ENCODE results near the gene LBH. TPM values are rescaled to one million over a fixed set of nuclear protein-coding genes. Genes with fewer than 3 reads are reported as not detected.

LBH gene
- total RNA-seq, 1 donor from 2014 or later: 74.7 TPM

DNA sequence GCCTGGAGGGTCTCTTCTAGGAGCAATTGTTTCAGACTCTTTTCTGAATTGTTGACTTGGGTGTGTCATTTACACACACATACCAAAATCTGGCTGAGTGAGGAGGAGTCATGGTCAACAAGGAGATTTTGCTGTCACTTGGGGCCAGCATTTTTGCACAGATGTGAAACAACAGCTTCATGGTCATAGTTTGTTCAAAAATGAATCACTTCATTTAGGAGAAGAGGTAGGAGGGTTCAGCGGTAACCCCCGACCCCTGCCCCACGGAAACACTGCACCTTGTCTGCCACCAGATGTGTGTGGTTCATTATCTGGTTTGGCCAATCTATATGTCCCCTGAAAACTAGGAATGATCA is 42.2 kb downstream of the LBH start:
- H3K36me3 Mint-ChIP-seq (ENCODE audit: unreplicated experiment): peaks cover 2% of the 10 kb centered on the region
- no peak for DNase-seq (ENCODE audit: extremely low spot score, unreplicated experiment)
- peak overlapping the region; percentile 94 for H3K27ac Mint-ChIP-seq (ENCODE audit: unreplicated experiment)
- H3K4me3 Mint-ChIP-seq (ENCODE audit: unreplicated experiment): no peak overlapping the region
- TF ChIP-seq, protein P1, sequence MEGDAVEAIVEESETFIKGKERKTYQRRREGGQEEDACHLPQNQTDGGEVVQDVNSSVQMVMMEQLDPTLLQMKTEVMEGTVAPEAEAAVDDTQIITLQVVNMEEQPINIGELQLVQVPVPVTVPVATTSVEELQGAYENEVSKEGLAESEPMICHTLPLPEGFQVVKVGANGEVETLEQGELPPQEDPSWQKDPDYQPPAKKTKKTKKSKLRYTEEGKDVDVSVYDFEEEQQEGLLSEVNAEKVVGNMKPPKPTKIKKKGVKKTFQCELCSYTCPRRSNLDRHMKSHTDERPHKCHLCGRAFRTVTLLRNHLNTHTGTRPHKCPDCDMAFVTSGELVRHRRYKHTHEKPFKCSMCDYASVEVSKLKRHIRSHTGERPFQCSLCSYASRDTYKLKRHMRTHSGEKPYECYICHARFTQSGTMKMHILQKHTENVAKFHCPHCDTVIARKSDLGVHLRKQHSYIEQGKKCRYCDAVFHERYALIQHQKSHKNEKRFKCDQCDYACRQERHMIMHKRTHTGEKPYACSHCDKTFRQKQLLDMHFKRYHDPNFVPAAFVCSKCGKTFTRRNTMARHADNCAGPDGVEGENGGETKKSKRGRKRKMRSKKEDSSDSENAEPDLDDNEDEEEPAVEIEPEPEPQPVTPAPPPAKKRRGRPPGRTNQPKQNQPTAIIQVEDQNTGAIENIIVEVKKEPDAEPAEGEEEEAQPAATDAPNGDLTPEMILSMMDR (IDR thresholded peaks at IDR 0.05): no peak
- peaks cover 38% of the 10 kb centered on the region for H3K4me1 Mint-ChIP-seq (ENCODE audit: unreplicated experiment)
- no peaks in the 10 kb centered on the region for H3K27me3 Mint-ChIP-seq (ENCODE audit: unreplicated experiment)
- H3K9me3 Mint-ChIP-seq (ENCODE audit: unreplicated experiment): peaks cover 2% of the 10 kb centered on the region

DNA sequence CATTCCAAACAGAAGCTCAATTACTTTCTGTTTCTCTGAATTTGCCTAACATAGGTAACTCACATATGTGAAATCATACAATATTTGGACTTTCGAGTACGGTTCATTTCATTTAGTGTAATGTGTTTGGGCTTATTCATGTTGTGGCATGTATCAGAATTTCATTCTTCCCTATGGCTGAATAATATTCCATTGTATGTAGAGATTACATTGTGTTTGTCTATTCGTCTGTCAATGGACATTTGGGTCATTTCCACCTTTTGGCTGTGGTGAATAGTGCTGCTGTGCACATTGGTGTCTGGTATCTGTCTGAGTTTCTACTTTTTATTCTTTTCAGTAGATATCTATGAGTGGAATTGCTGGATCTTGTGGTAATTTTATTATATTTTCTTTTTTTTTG is 43.9 kb downstream of the LBH start:
- peaks cover 2% of the 10 kb centered on the region for H3K36me3 Mint-ChIP-seq (ENCODE audit: unreplicated experiment)
- no peaks in the 10 kb centered on the region for H3K27me3 Mint-ChIP-seq (ENCODE audit: unreplicated experiment)
- TF ChIP-seq, protein P1 (IDR thresholded peaks at IDR 0.05): no peak
- peak overlapping the region; percentile 94 for H3K27ac Mint-ChIP-seq (ENCODE audit: unreplicated experiment)
- H3K4me3 Mint-ChIP-seq (ENCODE audit: unreplicated experiment): no peak overlapping the region
- peaks cover 38% of the 10 kb centered on the region for H3K4me1 Mint-ChIP-seq (ENCODE audit: unreplicated experiment)
- H3K9me3 Mint-ChIP-seq (ENCODE audit: unreplicated experiment): peaks cover 6% of the 10 kb centered on the region
- DNase-seq (ENCODE audit: extremely low spot score, unreplicated experiment): no peak

DNA sequence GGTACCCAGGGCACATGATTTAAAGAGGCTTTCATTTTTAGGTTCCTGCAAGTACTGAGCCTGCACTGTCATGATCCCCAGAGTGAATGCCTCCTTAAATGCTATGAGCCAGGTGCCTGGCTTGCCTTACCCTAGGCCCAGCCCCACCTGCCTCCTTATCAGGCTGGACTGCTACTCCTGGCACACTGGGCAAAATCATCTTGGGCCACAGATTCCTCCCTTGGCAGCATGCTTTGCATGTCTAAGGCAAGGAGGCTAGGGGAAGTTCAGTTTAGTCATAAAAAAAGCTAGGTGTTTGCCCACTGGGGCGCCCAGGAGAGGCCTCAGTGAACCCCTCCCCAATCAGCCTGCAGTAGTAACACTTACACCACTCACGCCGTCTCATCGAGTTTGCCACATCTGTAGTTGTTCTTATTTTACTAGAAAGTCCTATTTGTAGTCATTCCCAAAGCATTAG is 45.1 kb downstream of the LBH start:
- Mint-ChIP-seq H3K36me3 (ENCODE audit: unreplicated experiment) (peaks cover 2% of the 10 kb centered on the region), H3K4me1 (ENCODE audit: unreplicated experiment) (peaks cover 42% of the 10 kb centered on the region), H3K27me3 (ENCODE audit: unreplicated experiment) (no peaks in the 10 kb centered on the region), H3K4me3 (ENCODE audit: unreplicated experiment) (no peak overlapping the region), H3K9me3 (ENCODE audit: unreplicated experiment) (peaks cover 6% of the 10 kb centered on the region), H3K27ac (ENCODE audit: unreplicated experiment) (no peak overlapping the region)
- no peak for DNase-seq (ENCODE audit: extremely low spot score, unreplicated experiment)
- TF ChIP-seq, protein P1 (IDR thresholded peaks at IDR 0.05): no peak

DNA sequence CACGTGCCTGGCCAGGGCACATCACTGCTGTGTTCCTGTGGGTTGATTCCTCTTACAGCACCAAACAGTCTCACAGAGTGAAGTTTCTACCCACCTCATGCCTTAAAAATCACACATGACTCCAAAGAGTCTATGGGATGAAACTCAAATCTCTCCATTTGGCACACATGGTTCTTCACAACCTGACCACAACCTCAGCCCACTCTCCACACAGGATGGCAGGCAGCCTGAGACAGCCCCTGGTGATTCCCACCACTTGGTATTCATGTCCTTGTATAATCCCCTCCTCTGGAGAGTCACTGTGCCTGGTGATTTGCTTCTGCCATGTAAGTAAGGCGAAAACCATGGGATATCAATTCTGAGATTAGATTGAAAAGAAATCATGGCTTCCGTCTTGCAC is 46.2 kb downstream of the LBH start:
- H3K9me3 Mint-ChIP-seq (ENCODE audit: unreplicated experiment): peaks cover 6% of the 10 kb centered on the region
- H3K27ac Mint-ChIP-seq (ENCODE audit: unreplicated experiment): no peak overlapping the region
- no peak for DNase-seq (ENCODE audit: extremely low spot score, unreplicated experiment)
- no peak overlapping the region for H3K4me3 Mint-ChIP-seq (ENCODE audit: unreplicated experiment)
- no peaks in the 10 kb centered on the region for H3K27me3 Mint-ChIP-seq (ENCODE audit: unreplicated experiment)
- TF ChIP-seq, protein P1 (IDR thresholded peaks at IDR 0.05): no peak
- peaks cover 2% of the 10 kb centered on the region for H3K36me3 Mint-ChIP-seq (ENCODE audit: unreplicated experiment)
- H3K4me1 Mint-ChIP-seq (ENCODE audit: unreplicated experiment): peaks cover 40% of the 10 kb centered on the region

DNA sequence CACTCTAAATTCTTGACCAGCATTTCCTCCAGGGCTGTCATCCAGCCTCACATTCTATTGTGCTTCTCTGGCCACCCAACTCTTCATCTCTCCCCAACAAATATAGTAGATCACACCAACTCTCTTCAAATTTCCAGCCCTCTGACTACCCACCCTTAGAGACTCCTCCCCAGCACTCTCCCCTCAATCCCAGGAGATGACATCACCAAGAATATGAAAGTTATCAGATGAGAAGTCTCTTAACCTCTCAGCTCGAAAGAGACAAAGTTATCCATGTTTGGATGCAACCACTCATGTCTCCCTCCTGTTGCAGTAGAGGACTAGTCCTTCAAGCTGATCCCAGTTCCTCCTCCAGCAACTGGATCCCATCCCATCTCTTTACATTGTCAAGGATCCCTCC is 47.1 kb downstream of the LBH start:
- peaks cover 6% of the 10 kb centered on the region for H3K9me3 Mint-ChIP-seq (ENCODE audit: unreplicated experiment)
- TF ChIP-seq, protein P1 (IDR thresholded peaks at IDR 0.05): no peak
- H3K4me1 Mint-ChIP-seq (ENCODE audit: unreplicated experiment): peaks cover 32% of the 10 kb centered on the region
- H3K36me3 Mint-ChIP-seq (ENCODE audit: unreplicated experiment): peaks cover 2% of the 10 kb centered on the region
- no peak for DNase-seq (ENCODE audit: extremely low spot score, unreplicated experiment)
- no peak overlapping the region for H3K4me3 Mint-ChIP-seq (ENCODE audit: unreplicated experiment)
- no peaks in the 10 kb centered on the region for H3K27me3 Mint-ChIP-seq (ENCODE audit: unreplicated experiment)
- H3K27ac Mint-ChIP-seq (ENCODE audit: unreplicated experiment): no peak overlapping the region

Data from osteocyte (in vitro differentiated cells).